Mesenchymal stem cell (in vitro differentiated cells and primary cell): ENCODE measurements around the gene DAGLA.

Experiments
- DNase-seq: peaks from one replicate; pipeline ENCODE4 v3.0.0-alpha.2; 2013
- H2AFZ ChIP-seq: one replicate; pipeline ENCODE4 v1.6.1; 2013; ENCODE audit warnings: low read depth, mild to moderate bottlenecking, control low read depth, inconsistent platforms, low read length, moderate library complexity
- H2AK5ac ChIP-seq: 2 replicates; pipeline ENCODE4 v1.6.1; 2013; ENCODE audit warnings: low read length, moderate library complexity, mild to moderate bottlenecking, inconsistent platforms; ENCODE audit not compliant: severe bottlenecking
- H2BK120ac ChIP-seq: one replicate; pipeline ENCODE4 v1.6.1; 2013; ENCODE audit warnings: low read depth, mild to moderate bottlenecking, inconsistent platforms, low read length, moderate library complexity
- H2BK12ac ChIP-seq, 2 experiments: one replicate each; pipeline ENCODE4 v1.6.1; 2013; ENCODE audit warnings: inconsistent platforms in 2 of 2, low read length in 2 of 2, mild to moderate bottlenecking in 2 of 2, moderate library complexity in 2 of 2, control low read depth in 1 of 2
- H2BK15ac ChIP-seq: one replicate; pipeline ENCODE4 v1.6.1; 2013; ENCODE audit warnings: mild to moderate bottlenecking, low read depth, inconsistent platforms; ENCODE audit not compliant: poor library complexity, severe bottlenecking
- H2BK5ac ChIP-seq: 2 replicates; pipeline ENCODE4 v1.6.1; 2013; ENCODE audit warnings: low read depth, mild to moderate bottlenecking, low read length, control low read depth, inconsistent platforms; ENCODE audit not compliant: poor library complexity, severe bottlenecking
- H3K14ac ChIP-seq, 2 experiments: one replicate each; pipeline ENCODE4 v1.6.1; 2013; ENCODE audit warnings: inconsistent platforms in 2 of 2, low read length in 2 of 2, control low read depth in 1 of 2, mild to moderate bottlenecking in 1 of 2, moderate library complexity in 1 of 2
- H3K18ac ChIP-seq, 2 experiments: one replicate each; pipeline ENCODE4 v1.6.1; 2013; ENCODE audit warnings: inconsistent platforms in 2 of 2, low read length in 2 of 2, control low read depth in 1 of 2, low read depth in 1 of 2, mild to moderate bottlenecking in 1 of 2
- H3K23ac ChIP-seq, 2 experiments: one replicate each; pipeline ENCODE4 v1.6.1; 2013; ENCODE audit warnings: inconsistent platforms in 2 of 2, low read length in 2 of 2, mild to moderate bottlenecking in 2 of 2, moderate library complexity in 2 of 2, control low read depth in 1 of 2
- H3K27ac ChIP-seq: 2 replicates; pipeline ENCODE4 v1.5.1; 2013; ENCODE audit warnings: mild to moderate bottlenecking, moderate library complexity, low read length, control low read depth, inconsistent platforms; ENCODE audit not compliant: poor library complexity, severe bottlenecking
- H3K27me3 ChIP-seq, 2 experiments: 2 replicates each; pipeline versions ENCODE4 v1.6.1 to v1.7.0; 2013; ENCODE audit warnings: low read length in 2 of 2, mild to moderate bottlenecking in 2 of 2, moderate library complexity in 2 of 2, control low read depth in 1 of 2, inconsistent platforms in 1 of 2; ENCODE audit not compliant: control insufficient read depth in 1 of 2, insufficient read depth in 1 of 2
- H3K36me3 ChIP-seq, 2 experiments: 2 replicates each; pipeline versions ENCODE4 v1.6.1 to v1.7.0; 2013; ENCODE audit warnings: low read length in 2 of 2, control low read depth in 1 of 2, inconsistent platforms in 1 of 2, low read depth in 1 of 2, mild to moderate bottlenecking in 1 of 2; ENCODE audit not compliant: insufficient read depth in 2 of 2, control insufficient read depth in 1 of 2
- H3K4ac ChIP-seq, 2 experiments: one replicate each; pipeline ENCODE4 v1.6.1; 2013; ENCODE audit warnings: inconsistent platforms in 2 of 2, low read length in 2 of 2, mild to moderate bottlenecking in 2 of 2, moderate library complexity in 2 of 2, control low read depth in 1 of 2, low read depth in 1 of 2
- H3K4me1 ChIP-seq: 2 replicates; pipeline ENCODE4 v1.6.1; 2013; ENCODE audit warnings: low read depth, low read length, control low read depth; ENCODE audit not compliant: control insufficient read depth, insufficient read depth
- H3K4me2 ChIP-seq: 2 replicates; pipeline ENCODE4 v1.6.1; 2013; ENCODE audit warnings: low read length, mild to moderate bottlenecking, inconsistent platforms; ENCODE audit not compliant: poor library complexity, severe bottlenecking
- H3K4me3 ChIP-seq, 2 experiments: 2 replicates each; pipeline versions ENCODE4 v1.5.1 to v1.7.0; 2013; ENCODE audit warnings: low read length in 2 of 2, mild to moderate bottlenecking in 2 of 2, control low read depth in 1 of 2, low read depth in 1 of 2; ENCODE audit not compliant: insufficient read depth in 1 of 2
- H3K79me1 ChIP-seq: replicated peaks from 2 replicates; pipeline ENCODE4 v1.6.1; 2013; ENCODE audit warnings: mild to moderate bottlenecking, control low read depth, low read length, inconsistent platforms; ENCODE audit not compliant: poor library complexity, severe bottlenecking
- H3K9ac ChIP-seq: 2 replicates; pipeline ENCODE4 v1.7.0; 2013; ENCODE audit warnings: mild to moderate bottlenecking, low read length, moderate library complexity
- H3K9me3 ChIP-seq: 2 replicates; pipeline ENCODE4 v1.7.0; 2013; ENCODE audit warnings: mild to moderate bottlenecking, low read length; ENCODE audit not compliant: control insufficient read depth
- H4K8ac ChIP-seq: one replicate; pipeline ENCODE4 v1.6.1; 2013; ENCODE audit warnings: inconsistent platforms, mild to moderate bottlenecking, low read length, moderate library complexity
- H4K91ac ChIP-seq: one replicate; pipeline ENCODE4 v1.6.1; 2013; ENCODE audit warnings: mild to moderate bottlenecking, low read length, inconsistent platforms
- WGBS: methylation state at CpG from one replicate; pipeline ENCODE4 v1.1.7; 2013; ENCODE audit warnings: mixed read lengths; 5-methylcytosine and 5-hydroxymethylcytosine counted together

DAGLA gene

GRCh38 chr11:61691380-61692156, 11.4 kb downstream of the DAGLA start:
- Histone ChIP-seq H3K36me3 (no peaks in the 10 kb centered on the region), H2AFZ (no peak overlapping the region), H3K23ac (no peak overlapping the region), H2BK12ac (no peak overlapping the region), H2BK5ac (no peak overlapping the region), H3K4me1 (peaks cover 31% of the 10 kb centered on the region), H3K9ac (no peak overlapping the region), H2AK5ac (no peak overlapping the region), H3K9me3 (no peaks in the 10 kb centered on the region), H4K91ac (no peak overlapping the region), H4K8ac (no peak overlapping the region), H3K4me2 (no peak overlapping the region), H3K27me3 (no peaks in the 10 kb centered on the region), H3K14ac (no peak overlapping the region), H3K4me3 (no peak overlapping the region), H3K79me1 (peaks cover 16% of the 10 kb centered on the region), H2BK120ac (no peak overlapping the region), H2BK15ac (no peak overlapping the region), H3K18ac (no peak overlapping the region), H3K27ac (no peak overlapping the region), H3K4ac (no peak overlapping the region)
- 68% methylated on average over 12 of the region's 12 CpGs for WGBS
- no peak for DNase-seq

GRCh38 chr11:61693922-61694601, 13.9 kb downstream of the DAGLA start:
- H3K4me3 ChIP-seq = no peak overlapping the region
- no peaks in the 10 kb centered on the region for H3K9me3 ChIP-seq
- WGBS = 85% methylated on average over 11 of the region's 11 CpGs
- no peak overlapping the region for H2AK5ac ChIP-seq
- H3K9ac ChIP-seq = no peak overlapping the region
- no peak overlapping the region for H2BK5ac ChIP-seq
- H4K8ac ChIP-seq = no peak overlapping the region
- no peak overlapping the region for H3K18ac ChIP-seq
- H4K91ac ChIP-seq = peak overlapping the region; percentile 21
- H3K27me3 ChIP-seq = no peaks in the 10 kb centered on the region
- no peak overlapping the region for H3K4ac ChIP-seq
- H2BK12ac ChIP-seq = no peak overlapping the region
- no peak overlapping the region for H3K4me2 ChIP-seq
- H3K27ac ChIP-seq = no peak overlapping the region
- H3K36me3 ChIP-seq = no peaks in the 10 kb centered on the region
- no peak overlapping the region for H2BK120ac ChIP-seq
- no peak overlapping the region for H2BK15ac ChIP-seq
- H3K23ac ChIP-seq = no peak overlapping the region
- H3K79me1 ChIP-seq = peaks cover 15% of the 10 kb centered on the region
- H3K4me1 ChIP-seq = peaks cover 52% of the 10 kb centered on the region
- H2AFZ ChIP-seq = no peak overlapping the region
- no peak for DNase-seq
- no peak overlapping the region for H3K14ac ChIP-seq

- Histone ChIP-seq H3K4ac (no peak overlapping the region), H2BK120ac (no peak overlapping the region), H2BK15ac (no peak overlapping the region), H2BK12ac (no peak overlapping the region), H3K14ac (no peak overlapping the region), H4K8ac (no peak overlapping the region), H3K23ac (no peak overlapping the region), H3K4me1 (peaks cover 56% of the 10 kb centered on the region), H3K18ac (no peak overlapping the region), H2AFZ (no peak overlapping the region), H3K9me3 (no peaks in the 10 kb centered on the region), H3K27ac (no peak overlapping the region), H3K36me3 (no peaks in the 10 kb centered on the region), H3K4me2 (no peak overlapping the region), H2BK5ac (no peak overlapping the region), H2AK5ac (no peak overlapping the region), H3K79me1 (peaks cover 15% of the 10 kb centered on the region), H3K9ac (no peak overlapping the region), H3K4me3 (no peak overlapping the region), H4K91ac (peak overlapping the region; percentile 21), H3K27me3 (no peaks in the 10 kb centered on the region)
- no peak for DNase-seq
- 82% methylated on average over 7 of the region's 7 CpGs for WGBS
These were observed 14.4 kb downstream of the DAGLA start for GRCh38 chr11:61694602-61694939.

- peaks cover 15% of the 10 kb centered on the region for H3K79me1 ChIP-seq
- no peak overlapping the region for H4K91ac ChIP-seq
- H3K4me2 ChIP-seq = no peak overlapping the region
- H3K23ac ChIP-seq = no peak overlapping the region
- no peak overlapping the region for H3K4ac ChIP-seq
- no peaks in the 10 kb centered on the region for H3K36me3 ChIP-seq
- DNase-seq = no peak
- no peaks in the 10 kb centered on the region for H3K27me3 ChIP-seq
- no peak overlapping the region for H2AFZ ChIP-seq
- peaks cover 61% of the 10 kb centered on the region for H3K4me1 ChIP-seq
- H2BK5ac ChIP-seq = no peak overlapping the region
- WGBS = 76% methylated on average over 15 of the region's 15 CpGs
- H2BK120ac ChIP-seq = no peak overlapping the region
- H2BK12ac ChIP-seq = peak overlapping the region in 1 of 2 experiments; percentile 21
- peak overlapping the region in 1 of 2 experiments; percentile 56 for H3K18ac ChIP-seq
- no peak overlapping the region for H4K8ac ChIP-seq
- H3K9me3 ChIP-seq = no peaks in the 10 kb centered on the region
- no peak overlapping the region for H3K27ac ChIP-seq
- peak overlapping the region; percentile 79 for H3K9ac ChIP-seq
- H2AK5ac ChIP-seq = peak overlapping the region; percentile 76
- no peak overlapping the region for H3K14ac ChIP-seq
- H3K4me3 ChIP-seq = peak overlapping the region in 1 of 2 experiments; percentile 69
- no peak overlapping the region for H2BK15ac ChIP-seq
These were observed 14.9 kb downstream of the DAGLA start for GRCh38 chr11:61694946-61695706.
